GM21528 (cell line): ENCODE results near the gene GABARAPL1.
"Not testable (repeated sequence)": the region's sequence is repeated elsewhere in the genome, so short reads cannot be mapped to it uniquely, and the experiment has no call there.

Experiments used
- ATAC-seq: cut with Tn5 transposase; IDR thresholded peaks from one replicate; pipeline ENCODE4 v1.9.1; 2021; ENCODE audit warnings: mild to moderate bottlenecking, moderate library complexity; ENCODE audit not compliant: unreplicated experiment, low FRiP score

GABARAPL1 gene

DNA sequence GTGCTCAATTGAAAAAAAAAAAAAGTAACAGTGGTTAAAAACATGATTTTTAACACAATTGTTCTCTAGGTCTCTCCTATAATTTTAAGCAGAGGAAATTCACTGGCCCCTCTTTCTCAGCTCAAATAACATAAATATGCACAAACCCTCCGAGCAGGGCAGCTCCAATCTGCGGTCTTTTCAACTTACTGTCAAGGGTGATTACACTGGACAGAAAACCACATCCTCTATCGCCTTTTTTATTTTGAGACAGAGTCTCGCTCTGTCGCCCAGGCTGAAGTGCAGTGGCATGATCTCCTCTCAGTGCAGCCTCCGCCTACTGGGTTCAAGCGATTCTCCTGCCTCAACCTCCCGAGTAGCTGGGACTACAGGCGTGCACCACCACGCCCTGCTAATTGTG is 16.5 kb upstream of the GABARAPL1 start:
- peak; percentile 85 for ATAC-seq

DNA sequence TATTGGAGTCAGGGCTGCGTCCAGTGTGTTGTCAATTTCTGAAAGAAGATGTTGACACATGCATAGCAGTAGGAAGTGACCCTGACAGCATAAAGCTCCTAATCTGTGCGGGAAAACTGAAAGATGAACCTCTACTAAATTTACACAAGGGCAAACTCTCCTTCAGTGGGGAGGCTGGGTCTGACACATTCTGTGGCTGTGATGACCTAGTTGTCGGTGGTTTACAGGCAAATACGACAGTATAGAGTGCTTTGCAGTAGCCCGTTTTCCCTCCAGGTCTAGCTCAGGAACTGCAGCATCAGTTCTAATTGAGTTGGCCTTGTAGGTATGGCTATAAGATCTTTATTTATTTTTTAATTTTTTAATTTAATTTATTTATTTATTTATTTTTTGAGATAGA is 14.8 kb upstream of the GABARAPL1 start:
- ATAC-seq: no peak

GRCh38 chr12:10204495-10204894 is 8.2 kb upstream of the GABARAPL1 start:
- ATAC-seq: not testable (repeated sequence)

DNA sequence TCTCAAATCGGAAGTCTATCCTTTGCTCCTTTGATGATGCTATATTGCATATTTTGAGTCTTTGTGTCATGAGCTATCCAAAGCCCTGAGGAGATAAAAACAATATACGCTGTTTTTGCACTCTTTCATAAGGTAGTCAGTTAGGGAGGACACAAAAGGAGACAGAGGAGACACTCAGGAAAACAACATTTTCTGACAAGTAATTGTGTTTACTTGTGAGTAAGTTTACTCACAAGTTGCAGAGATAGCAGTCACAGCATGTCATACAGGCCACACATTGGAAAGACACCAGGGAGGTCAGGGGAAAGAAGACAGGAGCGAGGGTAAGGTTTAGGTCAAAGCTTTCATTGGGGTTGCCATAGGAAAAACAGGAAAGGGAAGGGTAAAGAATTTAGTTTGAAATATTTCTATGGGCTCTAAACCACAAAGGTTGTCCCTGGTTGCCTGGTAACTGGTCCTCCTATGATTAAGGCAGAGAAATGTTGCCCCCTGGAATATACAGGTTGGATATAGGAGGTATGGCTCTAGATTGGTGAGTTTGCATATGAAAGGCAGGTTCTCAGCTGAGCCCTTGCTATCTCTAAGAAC is 7.4 kb upstream of the GABARAPL1 start:
- ATAC-seq: no peak

DNA sequence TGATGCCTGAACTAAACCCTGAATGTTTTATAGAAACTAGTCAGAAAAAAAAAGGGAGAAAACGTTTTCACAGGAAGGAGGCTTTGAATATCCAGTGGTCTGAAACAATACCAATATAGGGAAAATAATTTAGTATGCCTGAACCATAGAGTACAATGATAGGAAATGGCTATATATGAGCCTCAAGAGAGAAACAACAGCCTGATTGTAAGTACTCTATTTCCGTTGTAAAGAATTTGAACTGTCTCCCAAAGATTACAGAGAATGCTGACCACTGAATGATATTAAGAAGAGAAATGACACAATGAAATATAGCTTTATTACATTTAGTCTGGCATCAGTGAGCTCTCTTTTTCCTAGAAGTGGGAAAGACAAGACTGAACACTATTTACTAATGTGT is 5.5 kb upstream of the GABARAPL1 start:
- ATAC-seq: no peak

- ATAC-seq: no peak
Measured at GRCh38 chr12:10210225-10210624, 2.5 kb upstream of the GABARAPL1 start.

- no peak for ATAC-seq
Measured at GRCh38 chr12:10211101-10211939, 1.4 kb upstream of the GABARAPL1 start.

DNA sequence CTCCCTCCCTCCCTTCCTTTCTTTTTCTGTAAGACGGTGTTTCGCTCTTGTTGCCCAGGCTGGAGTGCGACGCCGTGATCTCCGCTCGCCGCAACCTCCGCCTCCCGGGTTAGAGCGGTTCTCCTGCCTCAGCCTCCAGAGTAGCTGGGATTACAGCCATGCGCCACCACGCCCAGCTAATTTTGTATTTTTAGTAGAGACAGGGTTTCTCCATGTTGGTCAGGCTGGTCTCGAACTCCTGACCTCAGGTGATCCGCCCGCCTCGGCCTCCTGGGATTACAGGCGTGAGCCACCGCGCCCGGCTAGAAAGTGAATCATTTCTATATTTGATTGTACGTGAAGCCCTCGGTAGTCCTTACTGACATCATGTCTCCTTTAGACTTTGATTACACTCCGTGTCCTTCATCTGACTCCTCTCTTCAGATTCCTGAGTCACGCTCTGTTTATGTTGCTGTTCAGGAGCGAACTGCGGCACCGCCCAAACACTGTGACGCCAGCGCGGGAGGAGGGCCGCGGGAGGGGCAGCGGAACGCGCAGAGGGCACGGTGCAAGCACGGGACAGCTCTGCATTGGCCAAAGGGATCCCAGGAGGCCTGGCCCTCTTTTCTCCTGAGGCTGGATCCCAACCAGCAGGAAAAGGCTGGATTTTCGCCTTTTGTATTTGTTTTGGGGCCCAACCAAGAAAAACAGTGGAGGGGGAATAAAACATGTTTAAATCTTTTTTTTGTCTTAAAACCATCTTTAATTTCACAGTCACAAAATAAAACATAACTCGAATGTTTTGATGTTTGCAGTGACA is 538 bp upstream of the GABARAPL1 start:
- peak; percentile 73 for ATAC-seq

DNA sequence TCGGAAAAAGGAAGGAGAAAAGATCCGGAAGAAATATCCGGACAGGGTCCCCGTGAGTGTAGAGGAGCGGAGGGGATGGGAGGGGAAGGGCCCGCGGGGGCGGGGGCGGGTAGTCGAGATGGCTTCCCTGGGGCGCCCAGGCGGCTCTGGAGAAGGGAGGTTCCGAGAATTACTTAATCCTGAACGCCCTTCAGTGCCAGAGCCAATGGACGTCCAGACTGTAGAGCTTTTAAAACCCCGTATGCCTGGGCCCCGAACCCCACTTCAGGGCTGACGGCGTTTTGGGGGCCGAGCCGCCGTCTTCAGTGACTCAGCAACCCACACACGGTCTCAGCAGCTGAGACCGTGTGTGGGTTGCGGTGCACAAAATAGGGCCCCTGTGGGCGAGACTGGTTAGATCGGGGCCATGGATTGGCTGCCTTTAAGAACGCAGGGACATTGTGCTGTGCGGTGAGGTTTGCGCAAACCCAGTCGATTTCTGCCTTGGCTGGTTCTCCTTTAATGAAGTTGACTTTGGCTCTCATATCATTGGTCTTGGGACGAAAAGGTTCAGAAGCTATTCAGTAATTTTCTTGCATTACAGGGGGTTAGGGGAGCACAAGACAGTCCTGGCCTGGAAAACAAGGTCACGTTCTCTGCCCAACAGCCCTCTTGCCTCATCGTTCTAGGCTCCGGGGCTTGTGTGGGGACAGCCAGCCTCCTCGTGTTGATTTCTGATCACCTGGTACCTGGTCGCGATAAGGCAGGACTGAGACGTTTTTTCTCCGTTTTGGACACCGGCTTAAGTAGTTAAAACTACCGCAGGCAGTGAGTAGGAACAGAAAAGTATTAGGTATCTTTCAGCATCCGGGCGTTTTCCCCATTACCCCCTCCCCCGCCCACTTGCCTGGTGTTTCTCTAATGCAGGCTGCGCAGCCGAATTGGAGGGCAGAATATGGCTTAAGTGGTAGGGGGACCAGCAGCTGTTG is 775 bp downstream of the GABARAPL1 start:
- peak; percentile 60 for ATAC-seq

DNA sequence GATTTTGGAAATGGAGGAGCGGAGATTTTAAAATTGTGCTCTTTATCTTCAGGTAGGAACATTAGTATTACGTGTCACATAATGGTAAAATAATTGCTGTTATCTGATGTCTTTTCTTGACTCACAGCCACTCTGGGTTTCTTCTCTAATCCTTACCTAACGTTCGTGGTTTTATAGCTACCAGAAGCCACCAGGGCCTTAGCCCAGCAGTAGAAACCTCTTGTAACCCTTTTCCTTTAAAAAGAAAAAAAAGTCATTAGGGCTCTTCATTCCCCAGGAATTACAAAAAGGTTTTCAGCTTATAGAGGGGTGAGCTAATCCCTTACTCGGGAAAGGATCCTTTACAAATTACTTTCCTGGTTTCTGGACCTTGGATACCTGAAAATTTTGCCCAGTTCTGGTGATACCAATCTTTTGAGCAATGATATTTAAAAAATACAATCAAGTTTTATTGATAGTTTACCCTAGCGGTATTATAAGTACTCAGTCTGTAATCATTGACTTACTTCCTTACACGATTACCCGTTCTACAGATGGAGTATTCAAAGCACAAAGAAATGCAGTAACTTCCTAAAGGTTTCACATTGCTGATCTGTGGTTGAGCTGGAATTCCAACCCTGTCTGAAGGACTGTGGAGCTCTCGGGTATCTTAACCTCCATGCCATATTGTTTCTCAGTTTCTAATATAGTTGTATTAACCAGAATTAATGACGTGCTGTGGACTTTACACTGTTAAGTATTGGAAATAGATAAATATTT is 1.6 kb downstream of the GABARAPL1 start:
- no peak for ATAC-seq

- no peak for ATAC-seq
Measured at GRCh38 chr12:10214895-10215267, 2.2 kb downstream of the GABARAPL1 start.

GRCh38 chr12:10215436-10215835 is 2.8 kb downstream of the GABARAPL1 start:
- ATAC-seq: no peak

DNA sequence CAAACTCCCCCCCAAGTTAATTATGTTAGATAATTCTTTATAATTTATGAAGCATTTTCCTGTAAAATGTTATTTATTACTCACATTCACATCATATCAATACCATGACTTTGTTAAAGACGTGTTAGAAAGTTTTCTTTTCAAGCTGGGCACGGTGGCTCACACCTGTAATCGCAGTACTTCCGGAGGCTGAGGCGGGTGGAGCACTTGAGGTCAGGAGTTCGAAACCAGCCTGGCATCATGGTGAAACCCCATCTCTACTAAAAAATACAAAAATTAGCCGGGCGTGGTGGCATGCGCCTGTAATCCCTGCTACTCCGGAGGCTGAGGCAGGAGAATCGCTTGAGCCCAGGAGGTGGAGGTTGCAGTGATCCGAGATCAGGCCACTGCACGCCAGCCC is 3.3 kb downstream of the GABARAPL1 start:
- not testable (repeated sequence) for ATAC-seq

DNA sequence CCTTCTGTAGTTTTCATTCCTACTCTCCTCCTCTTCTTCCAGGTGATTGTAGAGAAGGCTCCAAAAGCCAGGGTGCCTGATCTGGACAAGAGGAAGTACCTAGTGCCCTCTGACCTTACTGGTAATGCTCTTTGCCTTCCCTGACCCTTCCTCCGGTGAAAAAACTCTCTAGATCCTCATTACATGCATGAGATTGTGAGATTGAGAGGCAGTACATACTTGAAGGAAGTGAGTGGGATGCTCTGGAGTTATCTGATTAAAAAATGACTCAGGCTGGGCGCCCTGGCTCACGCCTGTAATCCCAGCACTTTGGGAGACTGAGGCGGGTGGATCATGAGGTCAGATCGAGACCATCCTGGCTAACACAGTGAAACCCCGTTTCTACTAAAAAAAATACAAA is 5.3 kb downstream of the GABARAPL1 start:
- no peak for ATAC-seq

GRCh38 chr12:10220398-10221077 is 7.9 kb downstream of the GABARAPL1 start:
- no peak for ATAC-seq

DNA sequence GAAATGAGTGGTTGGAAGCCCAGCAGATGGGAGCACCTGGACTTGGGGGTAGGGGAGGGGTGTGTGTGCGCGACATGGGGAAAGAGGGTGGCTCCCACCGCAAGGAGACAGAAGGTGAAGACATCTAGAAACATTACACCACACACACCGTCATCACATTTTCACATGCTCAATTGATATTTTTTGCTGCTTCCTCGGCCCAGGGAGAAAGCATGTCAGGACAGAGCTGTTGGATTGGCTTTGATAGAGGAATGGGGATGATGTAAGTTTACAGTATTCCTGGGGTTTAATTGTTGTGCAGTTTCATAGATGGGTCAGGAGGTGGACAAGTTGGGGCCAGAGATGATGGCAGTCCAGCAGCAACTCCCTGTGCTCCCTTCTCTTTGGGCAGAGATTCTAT is 9.2 kb downstream of the GABARAPL1 start:
- ATAC-seq: no peak

DNA sequence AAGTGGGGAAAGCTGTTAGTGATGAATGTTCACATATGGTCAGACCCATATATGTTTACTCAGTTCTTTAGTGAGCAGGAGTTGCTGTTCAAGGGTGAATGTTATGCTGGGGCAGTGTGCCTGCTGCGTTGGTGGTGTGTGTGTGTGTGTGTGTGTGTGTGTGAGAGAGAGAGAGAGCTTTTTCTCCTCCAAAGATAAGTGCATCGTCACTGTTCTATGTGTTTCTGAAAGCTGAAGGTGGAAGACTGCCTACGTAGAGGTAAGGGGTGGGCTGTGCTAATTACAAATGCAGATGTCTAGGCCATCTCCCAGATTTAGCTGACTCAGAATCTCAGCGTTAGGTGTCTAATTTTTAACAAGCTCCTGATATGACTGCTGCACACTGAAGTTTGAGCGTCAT is 10.5 kb downstream of the GABARAPL1 start:
- ATAC-seq: no peak

GRCh38 chr12:10225426-10225825 is 12.7 kb downstream of the GABARAPL1 start:
- ATAC-seq: not testable (repeated sequence)

- ATAC-seq: no peak
Measured at GRCh38 chr12:10226086-10226485, 13.4 kb downstream of the GABARAPL1 start.
